Effector memory CD8-positive, alpha-beta T cell (primary cell): ENCODE results near the gene SRGAP2C.
A peak's percentile ranks its signal among the peaks of the same experiment; 100 is the strongest.
"Not testable (repeated sequence)": the region's sequence is repeated elsewhere in the genome, so short reads cannot be mapped to it uniquely, and the experiment has no call there.

Experiments used
- ATAC-seq: fragments of 150-1000 bp; cut with Tn5 transposase; replicated peaks from 2 replicates; pipeline ENCODE4 v1.10.0; 2021; ENCODE audit warnings: mild to moderate bottlenecking, moderate library complexity
- DNase-seq, 3 experiments: peaks; one replicate each; pipeline ENCODE4 v3.0.0; 2021
- H3K27ac Mint-ChIP-seq, 2 donors: one replicate each; pipeline ENCODE4 v1.8.0; 2022; ENCODE audit warnings: mild to moderate bottlenecking in 2 of 2, mixed read lengths in 2 of 2, moderate library complexity in 2 of 2
- H3K27me3 Mint-ChIP-seq, 2 donors: one replicate each; pipeline ENCODE4 v1.8.0; 2022; ENCODE audit warnings: mixed read lengths in 2 of 2
- H3K36me3 Mint-ChIP-seq: one replicate; pipeline ENCODE4 v1.8.0; 2022; ENCODE audit warnings: mild to moderate bottlenecking, moderate library complexity, mixed read lengths; ENCODE audit not compliant: insufficient read depth
- H3K4me1 Mint-ChIP-seq, 2 donors: one replicate each; pipeline ENCODE4 v1.8.0; 2022; ENCODE audit warnings: low read depth in 2 of 2, mixed read lengths in 2 of 2
- H3K4me3 Mint-ChIP-seq, 2 donors: one replicate each; pipeline ENCODE4 v1.8.0; 2022; ENCODE audit warnings: mild to moderate bottlenecking in 2 of 2, mixed read lengths in 2 of 2, moderate library complexity in 2 of 2
- H3K9me3 Mint-ChIP-seq, 2 donors: one replicate each; pipeline ENCODE4 v1.8.0; 2022; ENCODE audit warnings: mixed read lengths in 2 of 2

The SRGAP2C gene

DNA sequence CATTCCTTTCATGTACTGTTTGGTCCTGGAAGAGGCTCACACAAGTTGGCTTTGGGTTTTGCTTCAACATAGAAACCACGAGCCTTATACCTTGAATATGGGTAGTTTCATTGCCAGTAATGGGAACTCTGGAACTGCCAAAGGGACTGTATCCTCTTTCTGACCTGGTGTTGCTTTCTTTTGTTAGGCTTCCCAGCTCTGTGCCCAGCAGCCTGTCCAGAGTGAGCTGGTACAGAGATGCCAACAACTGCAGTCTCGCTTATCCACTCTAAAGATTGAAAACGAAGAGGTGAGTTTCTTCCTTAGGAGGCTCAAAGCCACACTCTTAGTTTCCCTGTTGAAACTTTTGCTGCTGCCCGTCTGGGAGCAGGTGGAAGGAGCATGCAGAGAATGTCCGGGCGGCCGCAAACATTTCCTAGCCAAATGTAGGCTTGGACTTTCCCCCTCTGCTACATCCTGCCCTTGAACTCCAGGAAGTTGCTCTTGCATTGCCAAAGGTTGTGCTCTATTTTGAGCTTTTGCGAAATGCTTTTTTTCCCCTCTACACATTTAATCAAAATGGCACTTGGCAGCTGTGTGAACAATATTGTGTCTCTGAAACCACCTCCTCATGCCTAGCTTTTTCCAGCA lies 201.7 kb downstream of the SRGAP2C start:
- H3K4me1 Mint-ChIP-seq, H3K9me3 Mint-ChIP-seq, H3K27me3 Mint-ChIP-seq, ATAC-seq, H3K27ac Mint-ChIP-seq, DNase-seq, H3K36me3 Mint-ChIP-seq, H3K4me3 Mint-ChIP-seq: not testable (repeated sequence)

DNA sequence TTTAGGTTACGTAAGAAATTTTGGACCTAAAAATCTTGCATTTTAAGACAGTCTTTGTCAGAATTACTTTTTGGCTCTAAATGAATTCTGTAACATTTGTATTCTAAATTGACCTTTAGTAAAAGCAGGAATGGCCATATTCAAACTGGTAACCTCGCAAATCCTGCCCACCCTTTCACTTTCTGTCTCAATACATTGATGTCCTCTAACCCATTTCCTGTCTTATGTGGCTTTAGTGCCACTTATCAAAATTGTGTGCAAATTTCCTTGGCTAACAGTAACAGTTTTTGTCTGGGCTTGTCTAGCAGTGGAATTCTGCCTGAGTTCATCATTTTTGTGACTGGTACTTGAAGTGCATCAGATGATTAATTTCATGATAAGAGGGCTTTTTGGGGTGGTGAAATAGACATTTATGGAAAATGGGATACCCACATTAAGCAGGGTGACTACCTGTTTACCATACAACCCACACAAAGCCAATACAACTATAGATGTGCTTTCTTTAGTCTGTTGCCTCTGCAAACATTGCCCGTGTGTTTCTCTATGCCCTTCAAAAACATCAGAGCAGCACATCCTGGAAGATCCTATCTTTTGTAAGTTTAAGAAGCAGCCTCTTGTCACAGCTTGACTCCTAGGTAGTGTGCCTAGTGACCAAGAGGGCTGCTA lies 205.3 kb downstream of the SRGAP2C start:
- not testable (repeated sequence) for H3K4me3 Mint-ChIP-seq, H3K27ac Mint-ChIP-seq, DNase-seq, ATAC-seq, H3K4me1 Mint-ChIP-seq, H3K9me3 Mint-ChIP-seq, H3K36me3 Mint-ChIP-seq, H3K27me3 Mint-ChIP-seq

DNA sequence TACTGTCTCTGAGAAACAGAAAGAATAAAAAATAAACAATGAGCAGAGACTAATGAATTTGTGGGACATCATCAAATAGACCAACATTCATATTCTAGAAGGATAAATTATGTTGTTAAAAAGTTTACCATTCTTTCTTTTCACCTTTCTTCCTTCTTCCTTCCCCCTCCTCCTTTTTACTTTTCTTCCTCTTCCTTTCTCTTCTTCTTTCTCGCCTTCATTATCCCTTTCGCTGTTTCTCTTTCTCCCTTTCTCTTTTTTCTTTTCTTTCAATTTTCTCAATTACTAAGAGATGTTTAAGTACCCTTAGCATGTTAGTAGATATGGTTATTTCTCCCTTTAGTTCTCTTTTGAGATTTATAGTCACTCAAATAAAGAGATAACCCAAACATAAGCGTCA lies 207.4 kb downstream of the SRGAP2C start:
- not testable (repeated sequence) for H3K4me3 Mint-ChIP-seq, ATAC-seq, DNase-seq, H3K27ac Mint-ChIP-seq, H3K9me3 Mint-ChIP-seq, H3K4me1 Mint-ChIP-seq, H3K27me3 Mint-ChIP-seq, H3K36me3 Mint-ChIP-seq

DNA sequence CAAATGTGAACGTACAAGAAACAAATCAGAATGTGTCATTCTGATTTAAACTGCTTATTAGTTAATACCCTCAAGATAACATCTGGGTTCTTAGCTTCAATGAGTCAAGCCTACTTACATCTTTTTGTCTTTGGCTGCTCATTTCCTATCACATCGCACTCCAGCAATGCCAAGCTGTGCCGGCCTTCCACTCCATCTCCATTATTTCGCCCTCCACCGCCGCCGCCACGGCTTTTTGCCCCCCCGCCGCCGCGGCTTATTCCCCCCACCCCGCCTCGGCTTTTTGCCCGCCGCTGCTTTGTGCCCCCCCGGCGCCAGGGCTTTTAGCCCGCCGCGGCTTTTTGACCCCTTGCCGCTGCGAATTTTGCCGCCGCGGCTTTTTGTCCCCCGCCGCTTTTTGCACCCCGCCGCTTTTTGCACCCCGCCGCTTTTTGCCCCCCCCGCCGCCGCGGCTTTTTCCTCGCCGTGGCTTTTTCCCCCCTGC lies 211.0 kb downstream of the SRGAP2C start:
- Mint-ChIP-seq H3K9me3 (peaks cover 7 to 10% of the 10 kb centered on the region in 2 donors), H3K27ac (peak overlapping the region in 1 of 2 donors; percentile 69), H3K4me3 (peak overlapping the region; percentile 92 to 97), H3K4me1 (peaks cover 11 to 14% of the 10 kb centered on the region in 2 donors), H3K36me3 (peaks cover 12% of the 10 kb centered on the region), H3K27me3 (peaks cover 12 to 15% of the 10 kb centered on the region in 2 donors)
- ATAC-seq, result peak; percentile 14
- DNase-seq, result peak in 2 of 3 experiments; percentile 1 to 2

DNA sequence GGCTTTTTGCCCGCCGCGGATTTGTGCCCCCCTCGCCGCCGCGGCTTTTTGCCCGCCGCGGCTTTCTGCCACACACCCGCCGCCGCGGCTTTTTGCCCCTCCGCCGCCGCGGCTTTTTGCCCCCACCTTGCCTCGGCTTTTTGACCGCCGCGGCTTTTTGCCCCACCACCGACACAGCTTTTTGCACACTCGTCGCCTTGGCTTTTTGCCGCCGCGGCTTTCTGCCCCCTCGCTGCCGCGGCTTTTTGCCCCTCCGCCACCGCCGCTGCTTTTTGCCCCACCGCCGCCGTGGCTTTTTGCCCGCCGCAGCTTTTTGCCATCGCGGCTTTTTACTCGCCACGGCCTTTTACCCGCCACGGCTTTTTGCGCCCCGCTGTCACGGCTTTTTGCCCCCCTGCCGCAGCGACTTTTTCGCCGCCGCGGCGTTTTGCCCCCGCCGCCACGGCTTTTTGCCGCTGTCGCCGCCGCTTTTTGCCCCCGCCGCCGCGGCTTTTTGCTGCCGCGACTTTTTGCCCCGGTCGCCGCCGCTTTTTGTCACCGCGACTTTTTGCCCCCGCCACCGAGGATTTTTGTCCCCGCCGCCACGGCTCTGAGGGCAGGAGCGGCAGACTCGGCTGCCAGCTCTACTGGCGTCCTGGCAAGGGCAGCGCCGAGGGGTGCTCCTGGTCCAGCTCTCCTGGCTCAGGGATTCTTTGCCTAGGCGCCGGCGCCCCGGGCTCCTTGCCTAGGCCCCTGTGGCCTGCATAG lies 211.7 kb downstream of the SRGAP2C start:
- peaks cover 8 to 15% of the 10 kb centered on the region in 2 donors for H3K9me3 Mint-ChIP-seq
- DNase-seq (peak; percentile 41 to 59 (median 49)), ATAC-seq (peak; percentile 80)
- H3K27me3 Mint-ChIP-seq, result peaks cover 17 to 23% of the 10 kb centered on the region in 2 donors
- H3K36me3 Mint-ChIP-seq, result peaks cover 14% of the 10 kb centered on the region
- peaks cover 18 to 21% of the 10 kb centered on the region in 2 donors for H3K4me1 Mint-ChIP-seq
- peak overlapping the region; percentile 92 to 97 for H3K4me3 Mint-ChIP-seq
- H3K27ac Mint-ChIP-seq, result peak overlapping the region; percentile 91 to 96

DNA sequence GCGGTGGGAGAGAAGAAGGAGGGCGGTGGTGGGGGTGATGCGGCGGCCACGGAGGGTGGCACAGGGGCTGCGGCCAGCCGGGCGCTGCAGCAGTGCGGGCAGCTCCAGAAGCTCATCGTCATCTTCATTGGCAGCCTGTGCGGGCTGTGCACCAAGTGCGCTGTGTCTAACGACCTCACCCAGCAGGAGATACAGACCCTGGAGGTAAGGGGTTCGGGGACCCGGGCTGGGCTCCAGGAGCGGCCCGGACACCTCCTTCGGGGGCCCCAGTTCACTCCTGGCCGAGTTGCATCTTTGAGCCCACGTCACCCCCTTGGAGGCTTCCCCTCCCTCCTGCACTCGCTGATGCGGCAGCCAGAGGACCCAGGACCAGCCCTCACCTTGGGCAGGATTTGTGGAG lies 212.3 kb downstream of the SRGAP2C start:
- Mint-ChIP-seq H3K27me3 (peaks cover 17 to 23% of the 10 kb centered on the region in 2 donors), H3K4me1 (peaks cover 19 to 21% of the 10 kb centered on the region in 2 donors), H3K9me3 (peaks cover 8 to 15% of the 10 kb centered on the region in 2 donors), H3K27ac (peak overlapping the region; percentile 91 to 96), H3K4me3 (peak overlapping the region; percentile 92 to 97), H3K36me3 (peaks cover 17% of the 10 kb centered on the region)
- DNase-seq, ATAC-seq: not testable (repeated sequence)

DNA sequence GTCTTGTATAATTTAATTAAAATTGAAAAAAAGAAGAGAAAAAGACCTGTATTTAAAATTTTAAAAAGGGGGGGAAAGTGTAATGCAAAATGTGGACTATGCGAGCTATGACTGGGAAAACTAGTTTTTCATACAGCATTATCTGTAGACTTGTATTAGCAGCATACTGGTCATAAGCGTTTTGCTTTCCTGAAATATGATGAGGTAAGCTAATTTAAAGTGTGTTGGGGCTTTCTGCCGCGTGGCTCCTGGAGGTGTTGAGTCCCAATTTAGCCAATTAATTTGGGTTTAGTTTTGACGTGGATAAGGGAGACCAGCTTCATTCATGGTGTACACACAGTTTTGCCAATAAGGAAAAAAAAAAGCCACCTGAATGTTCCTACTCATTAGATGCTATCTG lies 214.4 kb downstream of the SRGAP2C start:
- Mint-ChIP-seq H3K9me3 (peaks cover 8 to 15% of the 10 kb centered on the region in 2 donors), H3K4me1 (peaks cover 20 to 21% of the 10 kb centered on the region in 2 donors), H3K27me3 (peaks cover 17 to 23% of the 10 kb centered on the region in 2 donors), H3K36me3 (peaks cover 17% of the 10 kb centered on the region)
- not testable (repeated sequence) for DNase-seq, H3K27ac Mint-ChIP-seq, H3K4me3 Mint-ChIP-seq, ATAC-seq

DNA sequence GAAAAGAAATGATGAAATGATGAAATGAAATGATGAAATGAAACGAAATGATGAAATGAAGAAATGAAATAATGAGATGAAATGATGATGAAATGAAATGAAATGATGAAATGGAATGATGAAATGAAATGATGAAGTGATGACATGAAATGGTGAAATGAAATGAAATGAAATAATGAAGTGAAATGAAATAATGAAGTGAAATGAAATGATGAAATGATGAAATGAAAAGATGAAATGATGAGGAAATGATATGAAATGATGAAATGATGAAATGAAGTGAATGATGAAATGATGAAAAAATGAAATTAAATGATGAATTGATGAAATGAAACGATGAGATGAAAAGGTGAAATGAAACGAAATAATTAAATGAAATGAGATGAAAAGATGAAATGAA lies 215.3 kb downstream of the SRGAP2C start:
- DNase-seq, H3K27ac Mint-ChIP-seq, ATAC-seq: not testable (repeated sequence)
- Mint-ChIP-seq H3K27me3 (peaks cover 17 to 23% of the 10 kb centered on the region in 2 donors), H3K9me3 (peaks cover 8 to 15% of the 10 kb centered on the region in 2 donors), H3K4me3 (peak overlapping the region; percentile 1 to 70), H3K4me1 (peaks cover 20 to 21% of the 10 kb centered on the region in 2 donors), H3K36me3 (peaks cover 17% of the 10 kb centered on the region)

DNA sequence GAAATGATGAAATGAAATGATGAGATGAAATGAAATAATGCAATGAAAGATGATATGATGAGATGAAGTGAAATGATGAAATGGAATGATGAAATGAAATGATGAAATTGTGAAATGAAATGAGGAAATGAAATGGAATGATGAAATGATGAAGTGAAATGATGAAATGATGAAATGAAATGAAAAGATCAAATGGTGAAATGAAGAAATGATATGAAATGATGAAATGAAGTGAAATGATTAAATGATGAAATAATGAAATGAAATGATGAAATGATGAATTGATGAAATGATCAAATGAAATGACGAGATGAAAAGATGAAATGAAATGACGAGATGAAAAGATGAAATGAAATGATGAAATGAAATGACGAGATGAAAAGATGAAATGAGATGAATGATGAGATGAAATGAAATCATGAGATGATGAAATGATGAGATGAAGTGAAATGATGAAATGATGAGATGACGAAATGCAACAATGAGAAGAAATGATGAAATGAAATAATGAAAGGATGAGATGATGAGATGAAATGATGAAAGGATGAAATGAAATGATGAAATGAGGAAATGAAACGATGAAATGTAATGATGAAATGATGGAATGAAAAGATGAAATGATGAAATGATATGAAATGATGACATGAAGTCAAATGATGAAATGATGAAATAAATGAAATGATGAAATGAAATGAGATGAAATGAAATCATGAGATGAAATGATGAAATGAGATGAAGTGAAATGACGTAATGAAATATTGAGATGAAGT lies 216.0 kb downstream of the SRGAP2C start:
- peaks cover 17% of the 10 kb centered on the region for H3K36me3 Mint-ChIP-seq

DNA sequence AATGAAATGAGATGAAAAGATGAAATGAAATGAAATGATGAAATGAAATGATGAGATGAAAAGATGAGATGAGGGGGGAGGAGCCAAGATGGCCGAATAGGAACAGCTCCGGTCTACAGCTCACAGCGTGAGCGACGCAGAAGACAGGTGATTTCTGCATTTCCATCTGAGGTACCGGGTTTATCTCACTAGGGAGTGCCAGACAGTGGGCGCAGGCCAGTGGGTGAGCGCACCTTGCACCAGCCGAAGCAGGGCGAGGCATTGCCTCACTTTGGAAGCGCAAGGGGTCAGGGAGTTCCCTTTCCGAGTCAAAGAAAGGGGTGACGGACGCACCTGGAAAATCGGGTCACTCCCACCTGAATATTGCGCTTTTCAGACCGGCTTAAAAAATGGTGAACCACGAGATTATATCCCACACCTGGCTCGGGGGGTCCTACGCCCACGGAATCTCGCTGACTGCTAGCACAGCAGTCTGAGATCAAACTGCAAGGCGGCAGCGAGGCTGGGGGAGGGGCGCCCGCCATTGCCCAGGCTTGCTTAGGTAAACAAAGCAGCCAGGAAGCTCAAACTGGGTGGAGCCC lies 216.7 kb downstream of the SRGAP2C start:
- H3K36me3 Mint-ChIP-seq, result peaks cover 13% of the 10 kb centered on the region
- DNase-seq, result peak; percentile 5 to 12 (median 10)
- H3K4me3 Mint-ChIP-seq, result peak overlapping the region; percentile 55 to 70
- peaks cover 17 to 23% of the 10 kb centered on the region in 2 donors for H3K27me3 Mint-ChIP-seq
- not testable (repeated sequence) for ATAC-seq
- H3K27ac Mint-ChIP-seq, result peak overlapping the region in 1 of 2 donors; percentile 81
- peaks cover 8 to 15% of the 10 kb centered on the region in 2 donors for H3K9me3 Mint-ChIP-seq
- peaks cover 20 to 21% of the 10 kb centered on the region in 2 donors for H3K4me1 Mint-ChIP-seq

More for the DNA sequence above, 216.0 kb downstream of the SRGAP2C start:
- Mint-ChIP-seq H3K4me1 (peaks cover 20 to 21% of the 10 kb centered on the region in 2 donors), H3K27me3 (peaks cover 17 to 23% of the 10 kb centered on the region in 2 donors), H3K9me3 (peaks cover 8 to 15% of the 10 kb centered on the region in 2 donors), H3K4me3 (peak overlapping the region; percentile 55 to 70)
- not testable (repeated sequence) for H3K27ac Mint-ChIP-seq, ATAC-seq, DNase-seq

DNA sequence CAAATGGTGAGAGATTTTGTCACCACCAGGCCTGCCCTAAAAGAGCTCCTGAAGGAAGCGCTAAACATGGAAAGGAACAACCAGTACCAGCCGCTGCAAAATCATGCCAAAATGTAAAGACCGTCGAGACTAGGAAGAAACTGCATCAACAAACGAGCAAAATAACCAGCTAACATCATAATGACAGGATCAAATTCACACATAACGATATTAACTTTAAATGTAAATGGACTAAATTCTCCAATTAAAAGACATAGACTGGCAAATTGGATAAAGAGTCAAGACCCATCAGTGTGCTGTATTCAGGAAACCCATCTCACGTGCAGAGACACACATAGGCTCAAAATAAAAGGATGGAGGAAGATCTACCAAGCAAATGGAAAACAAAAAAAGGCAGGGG lies 218.5 kb downstream of the SRGAP2C start:
- not testable (repeated sequence) for ATAC-seq

DNA sequence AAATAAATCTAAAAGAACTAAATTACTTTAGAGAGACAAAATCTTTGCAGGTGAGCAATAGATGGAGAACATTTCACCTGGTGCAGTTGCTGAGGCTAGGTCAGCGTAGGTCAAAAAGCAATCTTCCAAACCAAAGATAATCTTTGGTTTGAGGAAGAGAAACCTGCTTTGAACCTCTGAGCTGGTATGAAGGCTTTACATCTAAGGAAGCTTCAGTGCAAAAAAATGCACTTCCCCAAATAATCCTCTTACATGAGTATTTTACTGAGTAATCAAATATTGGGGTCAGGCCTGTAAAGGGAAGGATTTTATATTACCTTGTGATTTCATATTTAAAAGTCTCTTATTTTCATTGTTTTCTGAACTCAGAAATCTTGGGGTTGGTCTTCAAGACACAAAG lies 223.6 kb downstream of the SRGAP2C start:
- Mint-ChIP-seq H3K4me1 (no peaks in the 10 kb centered on the region), H3K9me3 (no peaks in the 10 kb centered on the region), H3K27me3 (peaks cover 0 to 7% of the 10 kb centered on the region in 2 donors), H3K36me3 (no peaks in the 10 kb centered on the region), H3K27ac (no peak overlapping the region), H3K4me3 (no peak overlapping the region)
- DNase-seq, result no peak
- ATAC-seq, result no peak

More for the DNA sequence above, 218.5 kb downstream of the SRGAP2C start:
- H3K36me3 Mint-ChIP-seq, H3K4me3 Mint-ChIP-seq, H3K27ac Mint-ChIP-seq, DNase-seq: not testable (repeated sequence)
- Mint-ChIP-seq H3K27me3 (peaks cover 17 to 18% of the 10 kb centered on the region in 2 donors), H3K9me3 (peaks cover 8 to 15% of the 10 kb centered on the region in 2 donors), H3K4me1 (peaks cover 16% of the 10 kb centered on the region in 2 donors)
